Mucosa of descending colon (tissue), 3 donors: ENCODE measurements around the gene FAM219A. TPM values are rescaled to one million over a fixed set of nuclear protein-coding genes. Genes with fewer than 3 reads are reported as not detected.

Source experiments
- ATAC-seq: fragments of 200-7000 bp; cut with Tn5 transposase; one replicate; pipeline ENCODE4 v1.9.1; 2020; ENCODE audit warnings: mild to moderate bottlenecking, moderate library complexity
- DNase-seq, 3 donors: peaks; one replicate each; pipeline ENCODE4 v3.0.0-alpha.2; 2020
- H3K36me3 ChIP-seq: fragments of 200-600 bp; one replicate; pipeline ENCODE4 v1.8.0; 2021; ENCODE audit warnings: low read depth, mild to moderate bottlenecking
- H3K4me1 ChIP-seq: fragments of 200-600 bp; one replicate; pipeline ENCODE4 v1.8.0; 2021; ENCODE audit warnings: low read depth, mild to moderate bottlenecking
- H3K4me3 ChIP-seq: fragments of 200-600 bp; one replicate; pipeline ENCODE4 v1.8.0; 2021; ENCODE audit warnings: mild to moderate bottlenecking
- H3K9me3 ChIP-seq: fragments of 200-600 bp; one replicate; pipeline ENCODE4 v1.8.0; 2021; ENCODE audit warnings: mild to moderate bottlenecking
- intact Hi-C, 2 donors: fragments of 100-400 bp; cut with DNase I in 1 of 2; cut with micrococcal nuclease in 1 of 2; formaldehyde crosslinking; loops; one replicate each; pipeline versions ENCODE4 v1.11.0 to v1.11.1; 2022; cut with DNase I, micrococcal nuclease
- total RNA-seq, 3 donors: library from RNA; stranded (reverse); fragmentation: NEBNext Ultra II Directional in 2 of 3; extraction: Animal tissue kit (Norgen Biotek cat#: 25700) in 2 of 3; gene quantifications; one replicate each; pipeline versions ENCODE4 v1.2.1 to v1.2.4, GENCODE V29; 2021 to 2023
- TF ChIP-seq, protein P1 (sequence below): fragments of 200-600 bp; IDR thresholded peaks from one replicate; pipeline ENCODE4 v1.8.0; 2022; ENCODE audit warnings: antibody characterized with exemption, mild to moderate bottlenecking
- donor health status: DM: no; HTN: no; CAD: no; lungs with moderate emphysema.
- donor health status: DM: no; HTN: no; CAD: no.
- donor health status: DM: no; HTN: yes; CAD: no.

The FAM219A gene
- total RNA-seq, 3 donors from 2014 or later = 5.1 to 20.8 (median 8.6) TPM

- Histone ChIP-seq H3K4me1 (peaks cover 31% of the 10 kb centered on the region), H3K36me3 (no peaks in the 10 kb centered on the region), H3K4me3 (no peak overlapping the region), H3K9me3 (no peaks in the 10 kb centered on the region)
- intact Hi-C loops = loop anchor here (2.0 kb wide), 1 partner anchor 46 kb away; no protein-coding TSS in a partner anchor
- TF ChIP-seq, protein P1, sequence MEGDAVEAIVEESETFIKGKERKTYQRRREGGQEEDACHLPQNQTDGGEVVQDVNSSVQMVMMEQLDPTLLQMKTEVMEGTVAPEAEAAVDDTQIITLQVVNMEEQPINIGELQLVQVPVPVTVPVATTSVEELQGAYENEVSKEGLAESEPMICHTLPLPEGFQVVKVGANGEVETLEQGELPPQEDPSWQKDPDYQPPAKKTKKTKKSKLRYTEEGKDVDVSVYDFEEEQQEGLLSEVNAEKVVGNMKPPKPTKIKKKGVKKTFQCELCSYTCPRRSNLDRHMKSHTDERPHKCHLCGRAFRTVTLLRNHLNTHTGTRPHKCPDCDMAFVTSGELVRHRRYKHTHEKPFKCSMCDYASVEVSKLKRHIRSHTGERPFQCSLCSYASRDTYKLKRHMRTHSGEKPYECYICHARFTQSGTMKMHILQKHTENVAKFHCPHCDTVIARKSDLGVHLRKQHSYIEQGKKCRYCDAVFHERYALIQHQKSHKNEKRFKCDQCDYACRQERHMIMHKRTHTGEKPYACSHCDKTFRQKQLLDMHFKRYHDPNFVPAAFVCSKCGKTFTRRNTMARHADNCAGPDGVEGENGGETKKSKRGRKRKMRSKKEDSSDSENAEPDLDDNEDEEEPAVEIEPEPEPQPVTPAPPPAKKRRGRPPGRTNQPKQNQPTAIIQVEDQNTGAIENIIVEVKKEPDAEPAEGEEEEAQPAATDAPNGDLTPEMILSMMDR = no peak
- no peak for ATAC-seq
- DNase-seq = no peak
Measured at GRCh38 chr9:34378376-34379060, 79.9 kb downstream of the FAM219A start.

DNA sequence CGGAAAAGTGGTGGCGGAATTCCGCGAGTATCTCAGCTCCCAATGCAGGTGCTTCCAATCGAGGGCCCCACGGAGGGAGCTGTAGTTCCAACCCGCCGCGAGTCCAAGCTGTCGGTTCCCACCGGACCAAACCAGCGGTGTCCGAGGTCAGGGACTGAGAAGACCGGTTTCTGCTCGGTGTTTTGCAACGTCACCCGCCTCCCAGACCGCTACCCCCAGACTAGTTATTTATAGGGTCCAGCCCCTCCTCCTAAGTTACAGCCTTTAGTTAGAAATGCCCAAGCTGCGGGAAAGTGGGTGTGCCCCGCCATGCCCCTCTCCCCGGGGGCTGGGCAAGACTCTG lies 81.0 kb downstream of the FAM219A start:
- H3K9me3 ChIP-seq = no peaks in the 10 kb centered on the region
- ATAC-seq = no peak
- TF ChIP-seq, protein P1 = no peak
- intact Hi-C loops = no loop called here
- peak; percentile 62 to 83 (median 74) for DNase-seq
- no peaks in the 10 kb centered on the region for H3K36me3 ChIP-seq
- H3K4me3 ChIP-seq = peak overlapping the region; percentile 77
- H3K4me1 ChIP-seq = peaks cover 31% of the 10 kb centered on the region

DNA sequence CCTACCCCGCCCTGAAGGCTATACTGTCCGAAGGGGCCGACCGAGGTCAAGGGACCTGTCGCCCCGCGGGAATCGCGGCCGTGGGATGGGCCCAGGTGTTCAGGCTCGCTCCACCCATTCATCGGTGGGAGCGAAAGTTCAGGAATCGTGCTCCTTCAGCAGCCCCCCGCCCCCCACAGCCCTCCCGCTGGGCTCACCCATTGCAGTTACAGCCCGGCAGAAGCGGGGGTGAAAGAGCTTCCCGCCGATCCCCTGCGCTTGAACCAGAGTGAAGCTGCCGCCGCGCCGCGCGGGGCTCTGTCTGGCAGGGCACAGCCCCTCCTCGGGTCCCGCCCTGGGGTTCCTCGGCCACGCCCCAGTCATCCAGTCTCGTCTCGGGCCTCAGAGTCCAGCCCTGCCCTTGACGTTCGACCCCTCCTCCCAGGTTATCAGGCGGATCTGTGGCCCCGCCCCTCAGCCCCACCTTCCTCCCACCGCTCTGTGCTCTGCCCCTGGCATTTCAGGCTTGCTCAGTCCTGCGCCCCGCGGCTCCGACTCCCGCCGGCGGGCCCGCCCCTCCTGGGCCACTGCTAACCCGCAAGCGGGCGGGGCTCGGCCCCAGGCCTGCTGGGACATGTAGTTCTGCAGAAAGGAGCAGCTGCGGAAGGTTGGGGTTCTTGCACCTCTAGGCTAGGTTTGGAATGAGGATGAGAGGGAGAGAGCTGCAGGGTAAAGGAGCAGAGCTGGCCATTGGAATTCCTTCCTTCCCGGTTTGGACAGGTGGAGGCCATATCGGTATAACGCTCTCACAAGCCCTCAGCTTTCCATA lies 81.6 kb downstream of the FAM219A start, which contains the start of gene MYORG:
MYORG (minus strand) TSS at position 303 of the 808 bp plus-strand sequence. CDS start 3,955 bp downstream, outside the sequence.
- Histone ChIP-seq H3K9me3 (no peaks in the 10 kb centered on the region), H3K4me1 (peaks cover 31% of the 10 kb centered on the region), H3K4me3 (peak within 1 kb of the TSS; percentile 77), H3K36me3 (no peaks in the 10 kb centered on the region)
- DNase-seq = peak; percentile 99
- TF ChIP-seq, protein P1 = no peak
- intact Hi-C loops = no loop called here
- ATAC-seq = peak; percentile 78

DNA sequence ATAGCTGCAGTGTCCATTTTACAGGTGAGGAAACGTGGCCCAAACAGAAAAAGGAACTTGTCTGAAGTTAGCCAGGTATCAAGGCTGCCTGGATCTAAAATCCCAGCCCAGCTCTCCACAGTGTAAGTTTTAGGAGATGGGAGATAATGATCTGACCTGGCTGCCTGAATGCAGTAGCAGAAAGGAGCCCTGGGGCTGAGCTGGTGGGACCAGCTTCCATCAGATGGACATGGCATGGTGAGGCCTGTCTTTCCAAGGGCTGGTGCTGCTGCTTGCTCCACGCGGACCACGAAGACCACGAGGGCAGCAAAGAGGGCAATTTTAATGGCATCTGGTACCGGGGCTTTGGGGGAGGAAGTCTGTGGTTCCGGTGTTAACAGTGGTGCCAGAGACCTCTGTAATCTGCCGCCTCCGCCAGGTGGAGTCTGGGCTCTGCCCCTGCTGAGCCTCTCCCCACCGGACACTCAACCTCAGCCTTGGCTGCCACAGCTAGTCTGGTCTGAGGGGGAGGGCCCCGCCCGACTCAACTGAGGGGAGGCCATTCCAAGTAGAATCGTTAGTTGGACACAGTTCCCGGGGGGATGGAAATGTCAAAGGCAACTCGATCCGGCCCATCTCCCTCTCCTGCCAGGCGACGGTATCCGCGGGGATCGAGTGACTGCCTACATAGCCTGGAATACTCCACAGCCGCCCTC lies 82.3 kb downstream of the FAM219A start:
- Histone ChIP-seq H3K36me3 (no peaks in the 10 kb centered on the region), H3K4me3 (peak overlapping the region; percentile 77), H3K4me1 (peaks cover 27% of the 10 kb centered on the region), H3K9me3 (no peaks in the 10 kb centered on the region)
- intact Hi-C loops = no loop called here
- peak; percentile 78 to 85 (median 83) for DNase-seq
- TF ChIP-seq, protein P1 = peak; percentile 9
- peak; percentile 53 for ATAC-seq

DNA sequence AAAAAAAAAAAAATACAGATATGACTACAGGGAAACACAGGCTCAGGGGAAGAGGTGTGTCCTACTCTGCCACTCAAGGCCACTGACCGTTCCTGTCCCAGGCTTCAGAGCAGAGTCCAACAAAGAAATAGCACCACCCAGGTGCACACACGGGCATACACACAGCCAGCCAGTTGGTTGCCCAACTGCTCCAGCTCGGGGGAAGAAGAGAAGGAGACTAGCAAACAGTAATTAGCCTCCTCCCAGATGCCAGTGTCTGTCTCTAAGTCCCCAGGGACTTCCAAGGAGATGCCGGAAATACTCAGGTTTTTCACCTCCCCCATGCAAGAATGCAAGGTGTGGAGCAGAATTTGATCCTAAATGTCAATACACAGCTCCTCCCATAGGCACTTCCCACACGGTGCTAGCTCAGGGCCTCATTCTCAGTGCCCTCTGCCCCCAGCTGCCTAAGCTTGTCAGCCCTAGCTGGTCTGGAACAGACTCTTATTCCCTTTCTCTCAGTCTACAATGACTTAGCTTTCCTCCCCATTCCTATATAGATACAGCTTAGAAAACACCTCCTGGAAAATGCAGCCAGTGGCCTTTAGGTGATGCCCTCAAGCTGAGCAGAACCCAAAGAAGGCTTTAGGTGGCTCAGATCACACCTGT lies 83.3 kb downstream of the FAM219A start:
- H3K4me1 ChIP-seq = peaks cover 19% of the 10 kb centered on the region
- H3K9me3 ChIP-seq = no peaks in the 10 kb centered on the region
- no peak overlapping the region for H3K4me3 ChIP-seq
- DNase-seq = peak; percentile 83 to 86 (median 85)
- TF ChIP-seq, protein P1 = no peak
- peak; percentile 64 for ATAC-seq
- intact Hi-C loops = no loop called here
- H3K36me3 ChIP-seq = no peaks in the 10 kb centered on the region
